Hepatocyte (in vitro differentiated cells): ENCODE measurements around the gene IFIT3. TPM values are rescaled to one million over a fixed set of nuclear protein-coding genes. Genes with fewer than 3 reads are reported as not detected.

Experiments
- DNase-seq: peaks from one replicate; pipeline ENCODE4 v3.0.0-alpha.2; 2016; ENCODE audit warnings: low spot score
- H2AFZ ChIP-seq: fragments of 200-600 bp; sonication (generic); 2 replicates; pipeline ENCODE4 v1.6.0; 2016; ENCODE audit warnings: antibody characterized with exemption, mild to moderate bottlenecking
- H3K27ac ChIP-seq: fragments of 200-600 bp; sonication (generic); 2 replicates; pipeline ENCODE4 v1.5.1; 2016; ENCODE audit warnings: mild to moderate bottlenecking
- H3K27me3 ChIP-seq: fragments of 200-600 bp; sonication (generic); 2 replicates; pipeline ENCODE4 v1.6.1; 2016
- H3K36me3 ChIP-seq: fragments of 200-600 bp; sonication (generic); replicated peaks from 2 replicates; pipeline ENCODE4 v1.5.1; 2016; ENCODE audit warnings: low read depth; ENCODE audit not compliant: insufficient read depth
- H3K4me1 ChIP-seq: fragments of 200-600 bp; sonication (generic); 2 replicates; pipeline ENCODE4 v1.5.1; 2016; ENCODE audit warnings: mild to moderate bottlenecking, moderate library complexity; ENCODE audit not compliant: insufficient read depth
- H3K4me2 ChIP-seq: fragments of 200-600 bp; sonication (generic); 2 replicates; pipeline ENCODE4 v1.6.0; 2016
- H3K4me3 ChIP-seq: fragments of 200-600 bp; sonication (generic); 2 replicates; pipeline ENCODE4 v1.5.1; 2016; ENCODE audit warnings: mild to moderate bottlenecking
- H3K79me2 ChIP-seq: fragments of 200-600 bp; sonication (generic); 2 replicates; pipeline ENCODE4 v1.6.0; 2017; ENCODE audit warnings: mild to moderate bottlenecking
- H3K9me2 ChIP-seq: fragments of 200-600 bp; sonication (generic); replicated peaks from 2 replicates; pipeline ENCODE4 v1.6.0; 2017; ENCODE audit warnings: mild to moderate bottlenecking; ENCODE audit not compliant: insufficient read depth
- H3K9me3 ChIP-seq: fragments of 200-600 bp; sonication (generic); 2 replicates; pipeline ENCODE4 v1.5.1; 2016; ENCODE audit warnings: low read depth, mild to moderate bottlenecking
- H4K20me1 ChIP-seq: fragments of 200-600 bp; sonication (generic); 2 replicates; pipeline ENCODE4 v1.6.0; 2016; ENCODE audit warnings: mild to moderate bottlenecking; ENCODE audit not compliant: insufficient read depth, poor library complexity, severe bottlenecking
- EZH2 ChIP-seq: fragments of 200-600 bp; sonication (generic); IDR thresholded peaks from 2 replicates; pipeline ENCODE4 v1.6.1; 2016; ENCODE audit warnings: antibody characterized with exemption, mild to moderate bottlenecking, borderline replicate concordance
- EZH2phosphoT487 ChIP-seq: fragments of 200-600 bp; sonication (generic); IDR thresholded peaks from one replicate; pipeline ENCODE4 v1.6.1; 2018; ENCODE audit warnings: antibody characterized with exemption, mild to moderate bottlenecking, low read depth, moderate library complexity; ENCODE audit not compliant: unreplicated experiment, severe bottlenecking
- WGBS: methylation state at CpG from one replicate; pipeline ENCODE4 v1.1.6; 2016; ENCODE audit warnings: low lambda C conversion rate; ENCODE audit errors: missing lambda C conversion rate; 5-methylcytosine and 5-hydroxymethylcytosine counted together
- polyA plus RNA-seq: library from polyadenylated mRNA; unstranded; fragments of >200 nt; fragmentation: Nextera tagmentation; extraction: Ambion mirVana; gene quantifications from 2 replicates; pipeline ENCODE4 v1.2.1, GENCODE V29; 2016
- total RNA-seq: library from RNA; depleted of rRNA; stranded (reverse); fragments of >200 nt; gene quantifications from 2 replicates; pipeline ENCODE4 v1.2.3, GENCODE V29; 2014
- TF ChIP-seq, protein P1 (sequence below): fragments of 200-600 bp; sonication (generic); IDR thresholded peaks from 2 replicates; pipeline ENCODE4 v1.5.1; 2016; ENCODE audit warnings: antibody characterized with exemption, mild to moderate bottlenecking; ENCODE audit not compliant: poor library complexity

IFIT3 gene
- total and polyA plus RNA-seq, 2 experiments from 2014 or later: 8.6 to 10.8 TPM

DNA sequence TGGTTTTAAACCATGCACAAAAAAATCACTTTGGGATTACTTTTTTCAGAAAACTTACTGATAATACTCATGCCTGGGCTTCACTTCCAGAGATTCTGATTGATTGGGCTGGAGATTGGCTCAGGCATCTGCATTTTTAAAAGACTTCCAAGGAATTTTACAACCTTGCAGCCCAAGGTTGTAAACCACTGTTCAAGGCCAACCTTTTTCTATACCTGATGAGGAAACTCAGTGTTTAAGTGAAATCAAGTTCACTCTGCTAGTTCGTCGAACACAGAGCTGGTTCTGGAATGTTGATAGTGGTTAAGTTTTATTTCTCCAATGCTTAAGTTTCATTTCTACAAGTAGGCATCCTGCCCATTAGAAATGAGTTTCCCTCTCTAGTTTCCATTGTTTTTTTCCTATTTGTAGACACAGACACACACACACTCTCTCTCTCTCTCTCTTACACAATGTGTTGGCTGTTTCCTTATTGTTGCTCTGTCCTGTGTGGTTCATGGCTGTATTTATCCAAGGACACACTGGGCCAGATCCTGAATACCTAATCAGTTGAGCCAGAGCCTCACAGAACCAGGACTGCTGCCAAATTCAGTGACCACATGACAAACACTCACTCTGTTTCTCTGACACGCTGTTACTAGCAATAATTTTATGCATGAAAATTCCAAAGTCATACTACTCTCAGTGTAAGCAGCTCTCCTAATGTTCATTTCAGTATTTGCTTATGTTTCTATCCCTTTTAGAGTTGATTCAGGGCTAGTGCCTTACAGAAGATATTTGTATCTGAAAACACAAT is 46.3 kb downstream of the IFIT3 start:
- no peaks in the 10 kb centered on the region for H3K79me2 ChIP-seq
- peak; percentile 69 for DNase-seq

DNA sequence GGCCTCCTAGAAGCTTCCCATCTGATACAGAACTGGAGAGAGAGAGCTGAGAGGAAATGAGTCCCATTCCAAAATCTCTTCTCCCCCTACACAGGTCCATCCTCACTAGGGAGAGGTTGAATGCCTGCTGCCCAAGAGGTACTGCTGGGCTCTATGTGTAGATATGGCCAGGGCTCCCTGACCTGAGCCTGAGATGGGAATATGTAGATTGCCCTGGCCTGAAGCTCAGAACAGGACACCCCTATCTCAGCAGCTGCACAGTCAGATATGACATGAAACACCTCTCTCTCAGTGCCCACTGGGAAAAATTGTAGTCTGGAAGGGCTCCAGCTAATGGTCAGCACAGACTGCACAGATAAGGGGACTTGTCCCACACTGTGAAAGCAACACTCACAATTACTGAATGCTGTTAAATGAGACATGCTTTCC is 46.9 kb downstream of the IFIT3 start:
- TF ChIP-seq EZH2: no peak
- TF ChIP-seq, protein P1, sequence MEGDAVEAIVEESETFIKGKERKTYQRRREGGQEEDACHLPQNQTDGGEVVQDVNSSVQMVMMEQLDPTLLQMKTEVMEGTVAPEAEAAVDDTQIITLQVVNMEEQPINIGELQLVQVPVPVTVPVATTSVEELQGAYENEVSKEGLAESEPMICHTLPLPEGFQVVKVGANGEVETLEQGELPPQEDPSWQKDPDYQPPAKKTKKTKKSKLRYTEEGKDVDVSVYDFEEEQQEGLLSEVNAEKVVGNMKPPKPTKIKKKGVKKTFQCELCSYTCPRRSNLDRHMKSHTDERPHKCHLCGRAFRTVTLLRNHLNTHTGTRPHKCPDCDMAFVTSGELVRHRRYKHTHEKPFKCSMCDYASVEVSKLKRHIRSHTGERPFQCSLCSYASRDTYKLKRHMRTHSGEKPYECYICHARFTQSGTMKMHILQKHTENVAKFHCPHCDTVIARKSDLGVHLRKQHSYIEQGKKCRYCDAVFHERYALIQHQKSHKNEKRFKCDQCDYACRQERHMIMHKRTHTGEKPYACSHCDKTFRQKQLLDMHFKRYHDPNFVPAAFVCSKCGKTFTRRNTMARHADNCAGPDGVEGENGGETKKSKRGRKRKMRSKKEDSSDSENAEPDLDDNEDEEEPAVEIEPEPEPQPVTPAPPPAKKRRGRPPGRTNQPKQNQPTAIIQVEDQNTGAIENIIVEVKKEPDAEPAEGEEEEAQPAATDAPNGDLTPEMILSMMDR: no peak
- no peak for TF ChIP-seq EZH2phosphoT487
- peak overlapping the region; percentile 21 for H3K4me2 ChIP-seq
- no peaks in the 10 kb centered on the region for H4K20me1 ChIP-seq
- H3K36me3 ChIP-seq: no peaks in the 10 kb centered on the region
- no peaks in the 10 kb centered on the region for H3K9me3 ChIP-seq
- DNase-seq: no peak
- H3K4me3 ChIP-seq: no peak overlapping the region
- H2AFZ ChIP-seq: no peak overlapping the region
- H3K4me1 ChIP-seq: peaks cover 20% of the 10 kb centered on the region
- peak overlapping the region; percentile 85 for H3K27ac ChIP-seq
- H3K9me2 ChIP-seq: no peaks in the 10 kb centered on the region
- no peaks in the 10 kb centered on the region for H3K27me3 ChIP-seq
- H3K79me2 ChIP-seq: no peaks in the 10 kb centered on the region

More for the DNA sequence above, 46.3 kb downstream of the IFIT3 start:
- Histone ChIP-seq H3K4me2 (peak overlapping the region; percentile 21), H3K9me2 (no peaks in the 10 kb centered on the region), H3K9me3 (no peaks in the 10 kb centered on the region), H3K27ac (peak overlapping the region; percentile 85), H3K4me1 (peaks cover 23% of the 10 kb centered on the region), H4K20me1 (no peaks in the 10 kb centered on the region), H3K27me3 (no peaks in the 10 kb centered on the region), H2AFZ (no peak overlapping the region), H3K36me3 (no peaks in the 10 kb centered on the region), H3K4me3 (no peak overlapping the region)
- TF ChIP-seq, protein P1: no peak
- no peak for TF ChIP-seq EZH2
- TF ChIP-seq EZH2phosphoT487: no peak
- WGBS: 39% methylated on average over 3 of the region's 3 CpGs

DNA sequence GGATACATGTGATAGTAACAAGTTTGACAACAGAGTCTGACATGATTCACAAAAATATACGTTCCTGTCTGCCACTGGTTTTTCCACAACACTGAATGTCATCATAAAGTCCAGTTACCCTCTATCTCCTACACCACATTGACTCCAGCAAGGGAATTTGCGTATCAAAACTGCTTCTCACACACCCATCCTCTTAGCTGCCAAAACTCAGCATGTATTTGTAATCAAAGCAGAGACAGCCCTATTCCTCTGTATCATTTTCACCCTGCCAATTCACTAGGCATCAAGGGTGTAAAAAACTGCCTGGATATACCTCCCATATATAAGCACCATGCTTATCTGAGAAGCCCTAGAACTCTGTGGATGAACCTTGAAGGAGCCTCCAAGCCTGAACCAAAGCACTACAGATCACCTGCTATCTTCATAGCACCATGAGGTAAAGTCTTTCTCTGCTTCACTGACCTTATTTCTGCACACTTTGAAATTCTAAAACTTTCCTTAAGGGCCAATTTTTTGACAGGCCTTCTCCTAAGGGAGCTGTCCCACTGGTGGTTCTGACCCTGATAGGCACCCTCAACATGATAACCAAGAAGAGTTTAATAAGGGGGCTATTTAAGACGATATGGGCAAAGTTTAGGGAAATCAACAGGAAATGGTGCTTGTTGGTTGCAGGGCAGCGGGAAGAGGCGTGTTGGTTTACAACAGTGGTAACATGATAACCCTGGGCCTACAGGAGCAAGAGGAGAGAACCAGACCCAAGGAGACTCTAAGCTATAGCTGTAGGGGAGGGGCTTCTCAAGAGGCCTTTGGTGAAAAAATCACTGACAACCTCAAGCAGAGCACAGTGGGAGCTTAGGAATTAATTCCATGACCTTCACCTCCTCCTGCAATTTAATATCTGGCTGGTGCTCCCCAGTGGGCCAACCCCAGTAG is 50.2 kb downstream of the IFIT3 start, which contains the start of gene IFIT1B:
TSS of gene IFIT1B (plus strand) at position 352 of the 933 bp plus-strand sequence. CDS start at position 432, 80 bp downstream.
- Histone ChIP-seq H3K4me3 (no peak within 1 kb of the TSS), H3K36me3 (no peaks in the 10 kb centered on the region), H3K79me2 (no peaks in the 10 kb centered on the region), H3K4me2 (no peak within 1 kb of the TSS), H3K27ac (no peak within 1 kb of the TSS), H4K20me1 (no peaks in the 10 kb centered on the region), H3K4me1 (peaks cover 20% of the 10 kb centered on the region), H3K27me3 (no peaks in the 10 kb centered on the region), H2AFZ (no peak within 1 kb of the TSS), H3K9me3 (no peaks in the 10 kb centered on the region), H3K9me2 (no peaks in the 10 kb centered on the region)
- DNase-seq: no peak
- TF ChIP-seq EZH2phosphoT487 (no peak), EZH2 (no peak)
- TF ChIP-seq, protein P1: no peak
- WGBS: 75% methylated on average over 5 of the region's 5 CpGs
